ENCODE results near the gene DOK5.

Gene DOK5

GRCh38 chr20:54577637-54578036 is 102.2 kb downstream of the DOK5 start:
- no peaks in the 10 kb centered on the region for H3K4me1 ChIP-seq (ENCODE audit: insufficient read depth, low read length)
- no peak overlapping the region for H2AFZ ChIP-seq (ENCODE audit: low read depth, low read length)
- DNase-seq (no peak), ATAC-seq (ENCODE audit: insufficient read depth, low read depth) (no peak)
- no peak overlapping the region for H3K9ac ChIP-seq (ENCODE audit: low read depth, low read length)
- H3K4me3 ChIP-seq (ENCODE audit: low read depth in 1 of 2, low read length in 2 of 2): no peak overlapping the region
- H3K79me2 ChIP-seq (ENCODE audit: insufficient read depth, low read length): no peaks in the 10 kb centered on the region
- TF ChIP-seq CTCF (IDR thresholded peaks at IDR 0.05; ENCODE audit: borderline replicate concordance, extremely low read depth, low read length, poor library complexity, severe bottlenecking) (no peak), EZH2 (IDR thresholded peaks at IDR 0.05; ENCODE audit: borderline replicate concordance, low read depth, low read length, severe bottlenecking) (no peak)
- no peaks in the 10 kb centered on the region for H4K20me1 ChIP-seq (ENCODE audit: insufficient read depth, low read length)
- no peak overlapping the region for H3K4me2 ChIP-seq (ENCODE audit: insufficient read depth, low read length)
- H3K9me3 ChIP-seq (ENCODE audit: insufficient read depth, low read length, severe bottlenecking): no peaks in the 10 kb centered on the region
- peaks cover 16% of the 10 kb centered on the region for H3K27me3 ChIP-seq (ENCODE audit: insufficient read depth, low read length, poor library complexity)
- H3K27ac ChIP-seq (ENCODE audit: low read length): no peak overlapping the region
- no peaks in the 10 kb centered on the region for H3K36me3 ChIP-seq (ENCODE audit: insufficient read depth, low read length)

GRCh38 chr20:54585217-54585616 is 109.8 kb downstream of the DOK5 start:
- Histone ChIP-seq H3K79me2 (ENCODE audit: insufficient read depth, low read length) (no peaks in the 10 kb centered on the region), H4K20me1 (ENCODE audit: insufficient read depth, low read length) (no peaks in the 10 kb centered on the region), H3K9me3 (ENCODE audit: insufficient read depth, low read length, severe bottlenecking) (no peaks in the 10 kb centered on the region), H3K27me3 (ENCODE audit: insufficient read depth, low read length, poor library complexity) (peaks cover 9% of the 10 kb centered on the region), H2AFZ (ENCODE audit: low read depth, low read length) (no peak overlapping the region), H3K4me3 (ENCODE audit: low read depth in 1 of 2, low read length in 2 of 2) (no peak overlapping the region), H3K9ac (ENCODE audit: low read depth, low read length) (no peak overlapping the region), H3K27ac (ENCODE audit: low read length) (no peak overlapping the region), H3K36me3 (ENCODE audit: insufficient read depth, low read length) (no peaks in the 10 kb centered on the region), H3K4me2 (ENCODE audit: insufficient read depth, low read length) (no peak overlapping the region), H3K4me1 (ENCODE audit: insufficient read depth, low read length) (no peaks in the 10 kb centered on the region)
- no peak for TF ChIP-seq CTCF (IDR thresholded peaks at IDR 0.05; ENCODE audit: borderline replicate concordance, extremely low read depth, low read length, poor library complexity, severe bottlenecking)
- no peak for TF ChIP-seq EZH2 (IDR thresholded peaks at IDR 0.05; ENCODE audit: borderline replicate concordance, low read depth, low read length, severe bottlenecking)
- DNase-seq: no peak
- ATAC-seq (ENCODE audit: insufficient read depth, low read depth): no peak

GRCh38 chr20:54587408-54587807 is 112.0 kb downstream of the DOK5 start:
- H3K9me3 ChIP-seq (ENCODE audit: insufficient read depth, low read length, severe bottlenecking): no peaks in the 10 kb centered on the region
- ATAC-seq (ENCODE audit: insufficient read depth, low read depth): no peak
- no peaks in the 10 kb centered on the region for H3K36me3 ChIP-seq (ENCODE audit: insufficient read depth, low read length)

More at GRCh38 chr20:54587408-54587807, 112.0 kb downstream of the DOK5 start:
- Histone ChIP-seq H3K27me3 (ENCODE audit: insufficient read depth, low read length, poor library complexity) (peaks cover 6% of the 10 kb centered on the region), H3K79me2 (ENCODE audit: insufficient read depth, low read length) (no peaks in the 10 kb centered on the region), H3K27ac (ENCODE audit: low read length) (no peak overlapping the region), H3K9ac (ENCODE audit: low read depth, low read length) (no peak overlapping the region), H3K4me1 (ENCODE audit: insufficient read depth, low read length) (no peaks in the 10 kb centered on the region), H2AFZ (ENCODE audit: low read depth, low read length) (no peak overlapping the region), H3K4me3 (ENCODE audit: low read depth in 1 of 2, low read length in 2 of 2) (no peak overlapping the region), H4K20me1 (ENCODE audit: insufficient read depth, low read length) (no peaks in the 10 kb centered on the region), H3K4me2 (ENCODE audit: insufficient read depth, low read length) (no peak overlapping the region)
- DNase-seq: no peak
- TF ChIP-seq EZH2 (IDR thresholded peaks at IDR 0.05; ENCODE audit: borderline replicate concordance, low read depth, low read length, severe bottlenecking) (no peak), CTCF (IDR thresholded peaks at IDR 0.05; ENCODE audit: borderline replicate concordance, extremely low read depth, low read length, poor library complexity, severe bottlenecking) (no peak)
